Measurements from ENCODE around the gene RFTN1. TPM values are rescaled to one million over a fixed set of nuclear protein-coding genes. Genes with fewer than 3 reads are reported as not detected.

RFTN1 gene
- polyA plus RNA-seq, 3 donors = 17.4 to 28.0 (median 27.2) TPM

- Histone ChIP-seq H3K4me2 (replicated peaks; ENCODE audit: extremely low read depth, low read length, poor library complexity, severe bottlenecking) (no peak overlapping the region), H3K27ac (ENCODE audit: low read depth in 1 of 2, low read length in 2 of 2) (no peak overlapping the region), H4K20me1 (ENCODE audit: insufficient read depth, low read length) (peaks cover 27% of the 10 kb centered on the region), H3K27me3 (ENCODE audit: control insufficient read depth in 2 of 2, insufficient read depth in 2 of 2, low read length in 2 of 2) (no peaks in the 10 kb centered on the region), H3K79me2 (ENCODE audit: insufficient read depth, low read length) (no peaks in the 10 kb centered on the region), H3K9me3 (replicated peaks in 1 of 2; ENCODE audit: control insufficient read depth in 1 of 2, insufficient read depth in 1 of 2, low read length in 2 of 2) (no peaks in the 10 kb centered on the region), H3K36me3 (replicated peaks in 1 of 2; ENCODE audit: control insufficient read depth in 1 of 2, insufficient read depth in 2 of 2, low read length in 2 of 2) (peaks cover 7 to 26% of the 10 kb centered on the region in 2 donors), H2AFZ (ENCODE audit: insufficient read depth, low read depth, low read length, poor library complexity, severe bottlenecking) (no peak overlapping the region), H3K4me1 (ENCODE audit: control insufficient read depth in 1 of 2, insufficient read depth in 2 of 2, low read length in 2 of 2) (peaks cover 0 to 5% of the 10 kb centered on the region in 2 donors), H3K9ac (ENCODE audit: insufficient read depth, low read length, poor library complexity, severe bottlenecking) (no peak overlapping the region), H3K4me3 (replicated peaks in 1 of 3; ENCODE audit: low read depth in 2 of 3, low read length in 3 of 3) (no peak overlapping the region)
- H3K4me3 Mint-ChIP-seq = no peak overlapping the region
- no peak for TF ChIP-seq CTCF (IDR thresholded peaks at IDR 0.05)
- peaks cover 14% of the 10 kb centered on the region for H3K4me1 Mint-ChIP-seq
- H3K36me3 Mint-ChIP-seq = peaks cover 25 to 33% of the 10 kb centered on the region in 2 donors
- H3K27me3 Mint-ChIP-seq (ENCODE audit: low read depth in 3 of 3) = peaks cover 0 to 7% (median 1%) of the 10 kb centered on the region in 3 donors
- no peak for DNase-seq
- H3K27ac Mint-ChIP-seq = peak overlapping the region in 1 of 7 donors; percentile 40
- intact Hi-C loops (cut with micrococcal nuclease) = no loop called here
- peaks cover 0 to 3% (median 0%) of the 10 kb centered on the region in 7 donors for H3K9me3 Mint-ChIP-seq
- 100% methylated on average over 2 of the region's 6 CpGs for WGBS (ENCODE audit: insufficient coverage)
Observed at GRCh38 chr3:16406166-16406565, 107.3 kb downstream of the RFTN1 start.

DNA sequence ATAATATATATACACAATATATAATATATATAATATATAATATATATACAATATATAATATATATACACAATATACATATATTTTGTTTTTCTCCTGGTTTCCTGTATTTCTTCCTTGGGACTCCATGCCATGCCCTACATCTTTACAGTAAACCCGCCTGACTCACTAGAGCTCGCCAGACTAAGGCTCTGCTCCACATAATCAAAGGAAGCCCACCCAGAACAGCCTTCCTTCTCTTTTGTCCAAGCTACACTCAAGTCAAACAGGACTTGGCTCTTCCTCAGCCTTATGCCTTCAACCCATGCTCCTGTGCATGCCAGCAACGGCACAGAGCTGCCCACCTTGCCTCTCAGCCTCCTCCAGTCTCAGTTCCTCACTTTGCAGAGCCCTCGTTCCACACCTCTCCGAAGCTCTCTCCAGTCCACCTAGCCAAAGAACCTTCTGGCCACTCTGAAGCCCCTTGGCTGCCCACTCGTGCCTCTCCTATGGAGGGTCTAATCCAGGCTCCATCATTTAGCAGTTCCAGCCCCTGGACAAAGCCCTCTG, 109.1 kb downstream of the RFTN1 start:
- WGBS (ENCODE audit: insufficient coverage) = 97% methylated on average over 6 of the region's 6 CpGs
- Histone ChIP-seq H3K27ac (ENCODE audit: low read depth in 1 of 2, low read length in 2 of 2) (no peak overlapping the region), H3K79me2 (ENCODE audit: insufficient read depth, low read length) (no peaks in the 10 kb centered on the region), H2AFZ (ENCODE audit: insufficient read depth, low read depth, low read length, poor library complexity, severe bottlenecking) (no peak overlapping the region), H3K9me3 (replicated peaks in 1 of 2; ENCODE audit: control insufficient read depth in 1 of 2, insufficient read depth in 1 of 2, low read length in 2 of 2) (no peaks in the 10 kb centered on the region), H3K9ac (ENCODE audit: insufficient read depth, low read length, poor library complexity, severe bottlenecking) (no peak overlapping the region), H3K36me3 (replicated peaks in 1 of 2; ENCODE audit: control insufficient read depth in 1 of 2, insufficient read depth in 2 of 2, low read length in 2 of 2) (peaks cover 7 to 30% of the 10 kb centered on the region in 2 donors), H3K4me3 (replicated peaks in 1 of 3; ENCODE audit: low read depth in 2 of 3, low read length in 3 of 3) (no peak overlapping the region), H4K20me1 (ENCODE audit: insufficient read depth, low read length) (peaks cover 31% of the 10 kb centered on the region), H3K27me3 (ENCODE audit: control insufficient read depth in 2 of 2, insufficient read depth in 2 of 2, low read length in 2 of 2) (no peaks in the 10 kb centered on the region), H3K4me1 (ENCODE audit: control insufficient read depth in 1 of 2, insufficient read depth in 2 of 2, low read length in 2 of 2) (peaks cover 0 to 5% of the 10 kb centered on the region in 2 donors), H3K4me2 (replicated peaks; ENCODE audit: extremely low read depth, low read length, poor library complexity, severe bottlenecking) (no peak overlapping the region)
- intact Hi-C loops (cut with micrococcal nuclease) = no loop called here
- H3K36me3 Mint-ChIP-seq = peaks cover 29 to 39% of the 10 kb centered on the region in 2 donors
- peaks cover 0 to 7% (median 1%) of the 10 kb centered on the region in 3 donors for H3K27me3 Mint-ChIP-seq (ENCODE audit: low read depth in 3 of 3)
- H3K27ac Mint-ChIP-seq = peak overlapping the region in 2 of 7 donors; percentile 52 to 58
- DNase-seq = no peak
- no peak for TF ChIP-seq CTCF (IDR thresholded peaks at IDR 0.05)
- H3K4me1 Mint-ChIP-seq = peaks cover 17% of the 10 kb centered on the region
- H3K4me3 Mint-ChIP-seq = no peak overlapping the region
- H3K9me3 Mint-ChIP-seq = peaks cover 0 to 3% (median 0%) of the 10 kb centered on the region in 7 donors
